Suprapubic skin (tissue), 4 donors: ENCODE measurements around the gene BAG3. TPM values are rescaled to one million over a fixed set of nuclear protein-coding genes. Genes with fewer than 3 reads are reported as not detected.

ENCODE experiments used
- DNase-seq, 2 donors: peaks; one replicate each; pipeline ENCODE4 v3.0.0-alpha.2; 2019; ENCODE audit warnings: low spot score in 2 of 2
- H3K27ac ChIP-seq: fragments of 200-600 bp; sonication (generic); one replicate; pipeline ENCODE4 v1.5.1; 2019
- H3K27me3 ChIP-seq: fragments of 200-600 bp; sonication (generic); one replicate; pipeline ENCODE4 v1.5.1; 2019
- H3K36me3 ChIP-seq: fragments of 200-600 bp; sonication (generic); one replicate; pipeline ENCODE4 v1.5.1; 2019
- H3K4me1 ChIP-seq: fragments of 200-600 bp; sonication (generic); one replicate; pipeline ENCODE4 v1.5.1; 2019
- H3K4me3 ChIP-seq: fragments of 200-600 bp; sonication (generic); one replicate; pipeline ENCODE4 v1.5.1; 2019; ENCODE audit warnings: mild to moderate bottlenecking
- H3K9me3 ChIP-seq: fragments of 200-600 bp; sonication (generic); one replicate; pipeline ENCODE4 v1.5.1; 2019
- EP300 ChIP-seq: sonication (generic); formaldehyde crosslinking; IDR thresholded peaks from one replicate; pipeline ENCODE4 v1.6.1; 2017; ENCODE audit warnings: antibody characterized with exemption
- POLR2A ChIP-seq, 2 donors: fragments of 450-650 bp; IDR thresholded peaks; one replicate each; pipeline ENCODE4 v1.6.1; 2017; ENCODE audit warnings: antibody characterized with exemption in 2 of 2, mild to moderate bottlenecking in 2 of 2, moderate library complexity in 2 of 2
- POLR2AphosphoS5 ChIP-seq, 3 donors: sonication (generic); formaldehyde crosslinking; IDR thresholded peaks; one replicate each; pipeline ENCODE4 v1.6.1; 2017; ENCODE audit warnings: antibody characterized with exemption in 3 of 3
- WGBS: methylation state at CpG from one replicate; pipeline ENCODE4 v1.1.5; 2018; 5-methylcytosine and 5-hydroxymethylcytosine counted together
- total RNA-seq, 4 donors: library from RNA; depleted of rRNA; stranded (reverse); fragments of >200 nt; gene quantifications; one replicate each; pipeline ENCODE4 v1.1.0, GENCODE V29; 2016
- TF ChIP-seq, protein P1 (sequence below), 2 donors: fragments of 200-600 bp in 1 of 2; fragments of 450-650 bp in 1 of 2; sonication (generic) in 1 of 2; IDR thresholded peaks; one replicate each; pipeline ENCODE4 v1.5.1; 2016 to 2019; ENCODE audit warnings: antibody characterized with exemption in 2 of 2, mild to moderate bottlenecking in 1 of 2, moderate library complexity in 1 of 2

BAG3 gene
- total RNA-seq, 4 donors from 2014 or later, result 75.0 to 86.4 (median 78.0) TPM

DNA sequence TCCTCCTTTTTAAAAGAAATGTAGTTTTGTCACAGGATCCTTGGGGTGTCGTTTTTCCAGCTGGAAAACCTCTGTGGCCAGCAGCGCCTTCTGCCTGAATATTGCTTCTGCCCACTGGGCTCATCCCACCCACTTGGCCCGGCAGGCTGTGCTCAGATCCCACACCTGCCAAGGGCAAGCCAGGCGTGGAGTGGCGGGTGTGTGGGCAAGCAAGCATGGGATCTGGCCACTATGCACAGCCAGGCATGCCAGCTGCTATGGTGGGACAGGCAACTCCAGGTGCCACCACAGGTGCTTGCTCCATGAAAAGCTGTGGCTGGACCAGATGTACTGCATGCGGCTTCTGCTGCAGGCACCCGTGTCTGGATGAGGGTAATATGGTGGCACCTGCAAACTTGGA lies 43.4 kb downstream of the BAG3 start:
- TF ChIP-seq, protein P1, sequence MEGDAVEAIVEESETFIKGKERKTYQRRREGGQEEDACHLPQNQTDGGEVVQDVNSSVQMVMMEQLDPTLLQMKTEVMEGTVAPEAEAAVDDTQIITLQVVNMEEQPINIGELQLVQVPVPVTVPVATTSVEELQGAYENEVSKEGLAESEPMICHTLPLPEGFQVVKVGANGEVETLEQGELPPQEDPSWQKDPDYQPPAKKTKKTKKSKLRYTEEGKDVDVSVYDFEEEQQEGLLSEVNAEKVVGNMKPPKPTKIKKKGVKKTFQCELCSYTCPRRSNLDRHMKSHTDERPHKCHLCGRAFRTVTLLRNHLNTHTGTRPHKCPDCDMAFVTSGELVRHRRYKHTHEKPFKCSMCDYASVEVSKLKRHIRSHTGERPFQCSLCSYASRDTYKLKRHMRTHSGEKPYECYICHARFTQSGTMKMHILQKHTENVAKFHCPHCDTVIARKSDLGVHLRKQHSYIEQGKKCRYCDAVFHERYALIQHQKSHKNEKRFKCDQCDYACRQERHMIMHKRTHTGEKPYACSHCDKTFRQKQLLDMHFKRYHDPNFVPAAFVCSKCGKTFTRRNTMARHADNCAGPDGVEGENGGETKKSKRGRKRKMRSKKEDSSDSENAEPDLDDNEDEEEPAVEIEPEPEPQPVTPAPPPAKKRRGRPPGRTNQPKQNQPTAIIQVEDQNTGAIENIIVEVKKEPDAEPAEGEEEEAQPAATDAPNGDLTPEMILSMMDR (IDR thresholded peaks at IDR 0.05), result no peak
- TF ChIP-seq POLR2A (IDR thresholded peaks at IDR 0.05) (no peak), POLR2AphosphoS5 (IDR thresholded peaks at IDR 0.05) (no peak), EP300 (no peak)
- H3K9me3 ChIP-seq, result no peaks in the 10 kb centered on the region
- H3K4me1 ChIP-seq, result no peaks in the 10 kb centered on the region
- no peak overlapping the region for H3K4me3 ChIP-seq
- WGBS, result 80% methylated on average over 7 of the region's 7 CpGs
- no peak overlapping the region for H3K27ac ChIP-seq
- H3K27me3 ChIP-seq, result no peaks in the 10 kb centered on the region
- DNase-seq, result no peak
- H3K36me3 ChIP-seq, result no peaks in the 10 kb centered on the region

DNA sequence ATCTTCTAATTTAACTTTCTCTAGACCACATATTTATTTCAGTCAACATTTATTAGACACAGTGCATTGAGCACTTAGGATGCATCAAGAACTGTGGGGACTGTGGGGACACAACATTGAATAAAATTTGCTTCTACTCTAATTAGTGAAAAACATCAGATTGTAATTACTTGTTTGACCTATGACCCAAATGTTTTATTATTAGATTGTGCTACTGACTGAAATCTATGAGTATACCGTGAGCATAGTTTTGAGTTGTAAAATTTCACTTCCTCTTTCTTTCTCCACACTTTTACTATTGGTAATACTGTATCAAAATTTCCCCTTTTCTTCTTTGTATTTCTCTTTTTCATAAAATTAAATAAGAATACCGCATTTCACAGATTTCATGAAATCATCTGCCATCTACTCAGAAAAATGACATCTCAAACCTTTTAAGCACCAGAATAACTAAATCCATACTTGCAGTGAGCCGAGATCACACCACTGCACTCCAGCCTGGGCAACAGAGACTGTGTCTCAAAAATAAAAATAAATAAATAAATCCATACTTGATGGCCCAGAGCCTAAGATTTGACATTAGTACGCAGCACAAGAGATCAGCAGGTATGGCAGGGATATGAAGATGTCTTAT lies 49.3 kb downstream of the BAG3 start:
- TF ChIP-seq EP300 (no peak), POLR2A (IDR thresholded peaks at IDR 0.05) (no peak), POLR2AphosphoS5 (IDR thresholded peaks at IDR 0.05) (no peak)
- TF ChIP-seq, protein P1 (IDR thresholded peaks at IDR 0.05), result no peak
- Histone ChIP-seq H3K4me3 (no peak overlapping the region), H3K27me3 (no peaks in the 10 kb centered on the region), H3K4me1 (no peaks in the 10 kb centered on the region), H3K27ac (no peak overlapping the region), H3K36me3 (no peaks in the 10 kb centered on the region), H3K9me3 (no peaks in the 10 kb centered on the region)
- 88% methylated on average over 4 of the region's 4 CpGs for WGBS
- DNase-seq, result no peak

DNA sequence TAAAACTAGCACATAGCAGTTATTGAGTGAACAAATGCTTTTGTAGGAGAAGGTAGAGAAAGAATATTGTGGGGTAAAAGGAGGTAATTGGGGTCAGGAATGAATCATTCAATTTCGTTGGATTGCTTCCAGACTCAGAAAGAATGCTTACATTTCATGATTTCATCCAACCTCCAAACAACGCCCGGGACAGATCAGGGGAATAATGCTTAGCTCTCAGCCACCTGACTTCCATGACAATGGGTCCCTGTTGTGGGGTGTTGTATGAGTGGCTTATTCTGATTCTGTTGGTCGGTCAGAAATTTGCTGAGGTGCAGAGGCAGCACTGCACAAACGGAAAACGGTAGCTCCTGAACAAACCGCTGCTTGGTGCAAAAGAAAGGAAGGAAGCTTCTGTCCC lies 50.7 kb downstream of the BAG3 start:
- TF ChIP-seq POLR2A (IDR thresholded peaks at IDR 0.05) (no peak), POLR2AphosphoS5 (IDR thresholded peaks at IDR 0.05) (no peak), EP300 (no peak)
- TF ChIP-seq, protein P1 (IDR thresholded peaks at IDR 0.05), result no peak
- 60% methylated on average over 7 of the region's 7 CpGs for WGBS
- Histone ChIP-seq H3K4me1 (no peaks in the 10 kb centered on the region), H3K9me3 (no peaks in the 10 kb centered on the region), H3K27me3 (no peaks in the 10 kb centered on the region), H3K27ac (no peak overlapping the region), H3K36me3 (no peaks in the 10 kb centered on the region), H3K4me3 (no peak overlapping the region)
- DNase-seq, result no peak

DNA sequence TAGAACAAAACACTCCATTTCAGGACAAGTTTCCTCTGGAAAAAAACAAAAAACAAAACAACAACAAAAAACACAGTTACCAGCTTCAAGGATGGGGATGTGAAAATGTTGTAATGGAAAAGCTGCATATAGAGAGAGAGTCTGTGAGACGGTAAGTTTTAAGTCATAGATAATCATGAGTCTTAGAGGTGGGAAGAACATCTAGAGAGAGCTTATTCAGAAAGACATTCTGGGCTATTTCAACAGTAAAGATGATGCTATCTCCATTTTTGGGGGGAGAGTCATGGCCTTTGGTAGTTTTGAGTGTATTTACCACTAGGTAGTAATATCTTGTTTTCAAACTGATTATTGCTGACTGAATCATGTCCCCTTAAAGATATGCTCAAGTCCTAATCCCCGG lies 51.4 kb downstream of the BAG3 start:
- Histone ChIP-seq H3K27me3 (no peaks in the 10 kb centered on the region), H3K4me1 (no peaks in the 10 kb centered on the region), H3K27ac (no peak overlapping the region), H3K4me3 (no peak overlapping the region), H3K36me3 (no peaks in the 10 kb centered on the region), H3K9me3 (no peaks in the 10 kb centered on the region)
- WGBS, result 78% methylated on average over 2 of the region's 2 CpGs
- no peak for DNase-seq
- TF ChIP-seq, protein P1 (IDR thresholded peaks at IDR 0.05), result no peak

DNA sequence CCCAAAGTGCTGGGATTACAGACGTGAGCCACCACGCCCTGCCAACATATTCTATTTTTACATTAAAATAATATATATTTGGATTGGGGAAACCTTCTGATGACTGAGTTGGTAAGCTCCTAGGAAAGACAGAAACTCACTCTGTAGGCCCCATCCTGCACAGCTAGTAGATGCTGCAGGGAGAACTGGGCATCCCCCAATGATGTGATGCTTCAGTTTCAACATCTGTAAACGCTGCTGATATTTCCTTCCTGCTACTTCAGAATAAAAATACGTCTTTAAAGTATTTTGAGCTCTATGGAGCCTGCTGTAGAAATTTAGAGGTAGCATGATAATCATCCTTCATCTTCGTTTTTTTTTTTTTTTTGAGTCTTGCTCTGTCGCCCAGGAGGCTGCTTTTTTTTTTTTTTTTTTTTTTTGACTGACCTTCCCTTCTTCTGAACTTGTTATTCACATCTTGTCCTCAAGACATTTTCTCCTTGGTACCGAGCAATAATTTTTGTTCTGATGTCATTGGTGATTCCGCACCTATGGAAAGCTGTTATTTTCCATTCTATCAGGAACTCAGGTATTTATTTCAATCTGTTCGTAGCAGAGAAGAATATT lies 52.8 kb downstream of the BAG3 start:
- WGBS, result 88% methylated on average over 9 of the region's 9 CpGs
- Histone ChIP-seq H3K4me3 (no peak overlapping the region), H3K4me1 (no peaks in the 10 kb centered on the region), H3K36me3 (no peaks in the 10 kb centered on the region), H3K27me3 (no peaks in the 10 kb centered on the region), H3K9me3 (no peaks in the 10 kb centered on the region), H3K27ac (no peak overlapping the region)
- DNase-seq, result no peak
- TF ChIP-seq POLR2A (IDR thresholded peaks at IDR 0.05), result no peak
- TF ChIP-seq EP300, result no peak
- TF ChIP-seq, protein P1 (IDR thresholded peaks at IDR 0.05), result no peak
- no peak for TF ChIP-seq POLR2AphosphoS5 (IDR thresholded peaks at IDR 0.05)
